NCI-H524 treated with DMSO at 0.1 percent for 48 hours (cell line): ENCODE measurements around the gene CHRNA1.

ENCODE experiments used
- DNase-seq: peaks from one replicate; lab custom pipeline; 2025; lab: John Stamatoyannopoulos, UW

CHRNA1 gene

DNA sequence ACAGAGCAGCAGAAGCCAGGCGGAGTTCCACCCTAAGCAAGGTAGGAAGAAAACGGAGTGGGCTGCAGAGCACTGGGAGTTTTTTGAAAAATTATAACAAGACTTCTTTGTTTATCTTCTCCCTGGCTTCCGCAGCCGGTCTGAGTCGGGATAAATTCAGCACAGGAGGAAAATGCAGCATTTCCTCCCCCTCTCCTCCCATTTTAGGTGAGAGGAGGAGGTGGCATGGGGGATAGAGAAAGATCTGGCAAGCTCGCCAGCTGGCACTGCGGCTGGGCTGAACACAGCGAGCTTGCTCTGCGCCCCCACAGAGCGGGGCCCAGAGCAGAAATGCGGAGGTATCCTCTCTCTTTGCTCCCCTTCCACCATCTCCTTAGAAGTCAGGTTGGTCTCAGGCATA, 17.7 kb upstream of the CHRNA1 start:
- no peak for DNase-seq

DNA sequence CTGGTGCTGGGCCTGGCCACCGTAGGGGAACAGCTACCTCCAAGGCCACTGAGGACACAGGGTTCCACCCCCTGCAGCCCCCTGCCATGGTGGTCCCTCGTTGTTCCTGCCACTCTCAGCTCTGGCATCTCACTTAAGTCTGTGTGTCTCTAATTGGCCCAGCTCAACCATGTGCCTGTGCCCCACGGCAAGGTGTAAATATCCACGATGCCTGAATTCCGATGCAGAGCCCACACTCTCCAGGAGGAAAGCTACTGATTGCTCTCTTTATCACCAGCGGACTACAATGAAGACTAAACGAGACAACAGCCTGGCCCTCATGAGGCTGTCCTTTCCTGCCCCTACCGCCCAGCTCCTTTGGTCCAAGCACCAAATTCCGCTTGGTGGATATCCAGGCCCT, 17.0 kb upstream of the CHRNA1 start:
- no peak for DNase-seq

DNA sequence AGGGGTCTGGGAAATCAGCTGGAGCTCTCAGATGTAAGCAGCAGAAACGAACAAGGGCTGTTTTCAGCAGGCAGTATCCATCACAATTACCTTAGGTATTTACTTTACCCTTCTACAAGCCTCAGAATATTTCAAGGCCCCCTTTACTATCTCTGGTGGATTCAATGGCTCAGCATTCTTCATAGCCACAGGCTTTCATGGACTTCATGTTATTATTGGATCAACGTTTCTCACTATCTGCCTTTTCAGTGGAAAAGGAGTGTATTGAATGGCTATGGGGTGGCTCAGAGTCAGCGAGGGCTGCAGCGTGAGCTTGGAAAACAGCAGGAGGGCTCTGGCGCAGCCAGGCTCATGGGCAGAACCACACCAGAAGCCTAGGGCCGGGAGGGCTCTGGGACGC, 16.6 kb upstream of the CHRNA1 start:
- DNase-seq = no peak

DNA sequence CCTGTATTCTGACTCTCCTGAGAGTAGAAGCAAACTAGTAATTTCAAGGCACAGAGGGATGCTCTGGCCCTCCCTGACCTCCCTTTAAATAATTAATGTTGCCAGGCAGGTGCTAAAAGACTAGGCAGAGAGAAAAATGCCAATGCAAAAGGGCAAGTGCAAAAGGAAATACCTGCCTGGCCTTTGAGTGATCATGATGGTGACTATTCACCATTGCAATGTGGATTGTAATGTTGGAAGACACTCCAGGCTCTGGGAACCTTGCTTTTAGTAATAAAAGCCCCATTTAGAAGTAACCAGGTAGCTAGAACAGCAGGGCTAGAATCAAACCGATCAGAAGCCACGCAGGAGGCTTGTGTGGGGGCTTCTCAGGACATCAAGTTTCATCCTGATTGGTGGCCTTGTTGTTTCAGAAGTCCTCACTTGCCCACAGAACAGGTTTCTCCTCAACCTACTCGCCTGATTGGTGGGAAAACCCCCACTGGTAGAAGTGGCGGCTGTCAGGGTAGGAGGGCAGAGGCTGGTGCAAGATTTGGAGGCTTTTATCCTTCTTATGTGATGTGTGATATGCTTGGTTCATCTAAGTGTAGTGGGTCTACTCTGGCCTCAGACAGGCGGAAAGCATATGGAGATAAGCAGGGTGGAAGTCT, 16.0 kb upstream of the CHRNA1 start:
- DNase-seq = no peak

DNA sequence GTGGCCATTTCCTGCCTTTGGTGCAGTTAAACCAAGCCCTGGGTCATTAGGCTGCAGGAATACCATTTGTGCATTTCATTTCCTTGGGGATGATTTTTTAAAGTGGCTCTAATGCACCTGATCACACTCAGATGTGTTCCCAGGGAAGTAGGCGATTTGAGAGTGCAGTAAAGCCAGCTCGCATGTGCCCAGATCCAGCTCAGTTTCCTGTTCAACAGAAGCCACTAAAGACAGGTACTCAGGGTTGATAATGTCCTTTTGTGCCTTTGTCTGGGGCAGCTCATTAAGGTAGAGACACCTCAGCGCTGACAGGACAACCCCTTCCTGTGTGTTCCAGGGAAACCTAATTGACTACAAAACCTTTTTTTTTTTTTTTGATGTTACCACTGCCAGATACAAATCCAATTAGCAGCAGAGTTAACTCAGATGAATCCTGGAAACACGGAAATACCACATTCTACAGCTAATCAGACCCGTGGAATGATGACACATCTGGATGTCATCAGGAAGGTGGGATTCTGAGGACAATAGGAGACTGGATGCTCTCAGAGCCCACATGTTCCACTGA, 15.2 kb upstream of the CHRNA1 start:
- DNase-seq = no peak

DNA sequence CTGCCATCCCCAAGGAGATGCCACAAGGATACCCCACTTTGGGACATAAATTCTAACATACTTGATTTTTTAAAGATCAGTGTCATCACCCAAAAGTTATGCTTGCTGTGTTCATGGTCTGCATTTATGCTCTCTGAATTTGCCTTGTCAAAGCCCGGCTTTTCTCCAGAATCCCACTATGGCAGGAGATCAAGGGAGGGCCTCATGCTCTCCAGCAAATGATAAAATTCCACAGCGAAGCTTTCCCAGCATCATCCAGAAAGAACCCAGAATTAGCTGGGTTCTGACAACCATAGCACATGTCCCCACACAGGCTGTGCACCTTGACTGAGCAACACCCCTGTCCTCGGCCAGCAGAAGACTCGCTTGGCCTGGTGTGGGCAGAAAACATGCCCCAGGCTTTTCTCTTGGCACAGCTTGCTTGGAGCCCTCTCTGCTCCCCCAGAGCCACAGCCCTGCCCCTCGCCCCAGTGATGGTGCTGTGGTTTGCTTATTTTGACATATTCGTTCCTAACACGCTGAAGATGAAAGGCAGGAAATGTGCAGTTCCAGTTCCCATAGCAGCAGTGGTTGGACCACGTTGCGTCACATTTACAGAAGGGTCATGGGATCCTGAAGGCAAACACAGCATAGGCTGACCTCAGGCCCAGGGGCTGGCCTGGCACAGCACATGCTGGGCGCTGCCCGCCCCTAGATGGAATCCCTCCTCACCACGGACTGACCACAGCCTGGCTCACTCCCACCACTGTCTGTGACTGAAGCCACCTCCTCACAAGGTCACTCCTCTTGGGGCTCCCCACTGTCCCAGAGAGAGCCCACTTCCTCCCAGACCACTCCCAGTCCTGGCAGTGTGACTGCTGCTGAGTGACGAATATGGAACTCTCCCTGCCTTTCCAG, 14.1 kb upstream of the CHRNA1 start:
- no peak for DNase-seq

DNA sequence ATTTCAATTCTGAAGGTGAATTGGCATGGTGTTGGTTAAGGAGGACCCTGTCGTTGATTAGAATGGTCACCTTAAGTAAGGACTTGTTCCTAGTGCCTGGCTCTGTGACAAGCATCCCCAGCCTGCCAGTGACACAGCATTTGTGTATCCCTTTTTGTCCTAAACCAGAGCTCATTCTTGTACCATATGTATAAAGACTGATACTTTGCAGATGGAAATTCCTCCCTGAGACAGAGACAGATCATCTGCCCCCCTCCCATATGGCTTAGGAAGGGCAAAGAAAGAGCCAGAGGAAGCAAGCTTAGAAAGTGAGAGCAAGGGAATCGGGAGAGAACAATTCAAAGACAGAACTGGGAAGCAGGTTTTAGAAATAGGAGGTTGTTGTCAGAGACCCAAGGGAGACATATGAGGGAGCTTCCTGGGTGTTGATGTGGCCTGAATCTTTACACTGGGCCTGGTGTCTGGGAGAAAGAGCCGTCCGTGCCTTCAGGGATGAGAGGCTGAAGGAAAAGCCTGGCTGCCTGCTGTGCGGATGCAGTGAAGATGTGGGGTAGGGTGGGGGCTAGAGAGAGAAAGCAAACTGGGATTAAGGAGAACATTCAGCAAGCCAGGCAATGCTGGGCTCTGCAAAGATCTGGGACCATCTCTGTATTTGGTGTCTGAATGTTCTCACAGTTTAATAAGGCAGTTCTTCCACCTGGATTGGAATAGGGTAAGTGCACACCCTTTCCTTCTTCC, 13.2 kb upstream of the CHRNA1 start:
- DNase-seq = no peak

DNA sequence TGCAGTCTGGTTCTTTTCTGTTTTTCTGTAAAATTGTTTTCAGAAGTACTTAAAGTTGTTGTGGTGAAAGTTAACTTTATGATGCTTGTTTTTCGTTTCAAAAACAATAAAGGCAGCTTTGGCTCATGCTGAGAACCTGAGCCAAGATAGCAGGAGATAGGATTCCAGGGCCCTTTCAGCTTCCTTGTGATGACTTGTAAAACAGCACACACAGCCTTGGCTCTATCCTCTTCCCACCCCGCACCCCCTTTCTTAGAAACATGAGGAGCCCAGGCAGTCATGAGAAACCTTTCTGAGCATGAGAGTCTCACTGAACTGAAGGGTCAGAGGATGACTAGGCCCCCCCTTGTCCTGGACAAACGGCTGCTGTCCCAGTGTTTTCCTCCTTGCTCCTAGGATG, 12.4 kb upstream of the CHRNA1 start:
- DNase-seq = no peak

DNA sequence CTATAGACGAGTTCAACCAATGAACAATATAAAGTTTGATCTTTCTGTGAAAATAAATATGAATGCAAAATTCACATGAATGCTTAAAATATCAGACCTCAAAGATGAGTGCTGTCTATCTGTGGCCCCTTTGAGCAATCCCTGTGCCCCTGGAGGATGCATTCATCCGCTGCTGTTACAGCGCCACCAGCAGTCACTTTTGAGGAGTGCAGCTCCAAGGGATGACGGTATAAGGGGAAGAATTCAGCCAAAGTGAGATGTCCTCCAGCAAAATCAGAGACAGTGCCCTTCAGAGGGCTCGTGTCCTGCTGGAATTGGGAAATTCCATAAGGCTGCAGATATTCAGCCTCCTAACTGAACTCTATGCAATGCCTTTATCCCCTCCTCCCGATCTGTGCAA, 12.0 kb upstream of the CHRNA1 start:
- no peak for DNase-seq

DNA sequence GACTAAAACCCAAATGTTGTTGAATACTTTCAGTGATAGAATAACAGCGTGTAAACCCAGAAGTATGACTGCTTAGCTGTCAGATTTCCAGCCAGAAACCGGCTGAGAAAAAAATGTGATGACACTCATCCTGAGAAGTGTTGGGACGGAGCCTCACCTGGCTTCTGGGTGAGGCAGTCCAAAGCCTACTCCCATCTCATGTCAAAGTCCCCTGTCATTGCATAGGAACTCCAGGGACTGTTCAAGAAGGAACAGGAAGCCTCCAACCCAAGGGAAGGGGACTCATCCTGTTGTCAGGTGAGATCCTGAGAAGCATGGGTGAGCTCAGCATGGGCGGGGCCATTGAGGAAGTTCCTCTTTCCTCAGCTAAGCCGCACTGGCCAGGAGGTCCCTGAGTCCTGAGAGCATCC, 11.3 kb upstream of the CHRNA1 start:
- DNase-seq = no peak

DNA sequence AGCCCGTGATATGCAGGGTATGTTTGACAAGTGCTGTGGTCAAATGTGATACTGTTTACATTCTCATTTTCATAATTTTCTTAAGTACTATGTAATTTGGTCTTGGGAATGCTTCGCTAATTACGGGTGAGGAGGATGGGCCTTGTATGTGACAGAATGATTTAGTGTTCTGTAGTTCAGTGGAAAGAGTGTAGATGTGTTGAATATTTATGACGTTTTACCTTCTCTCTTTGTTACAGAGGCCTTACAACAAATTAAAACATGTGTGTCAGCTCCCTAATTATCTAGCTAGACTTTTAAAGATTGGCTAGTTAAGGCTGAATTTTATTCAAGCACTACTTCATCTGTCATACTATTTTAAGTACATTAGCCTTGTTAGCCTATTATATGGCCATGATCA, 10.6 kb upstream of the CHRNA1 start:
- DNase-seq = no peak

DNA sequence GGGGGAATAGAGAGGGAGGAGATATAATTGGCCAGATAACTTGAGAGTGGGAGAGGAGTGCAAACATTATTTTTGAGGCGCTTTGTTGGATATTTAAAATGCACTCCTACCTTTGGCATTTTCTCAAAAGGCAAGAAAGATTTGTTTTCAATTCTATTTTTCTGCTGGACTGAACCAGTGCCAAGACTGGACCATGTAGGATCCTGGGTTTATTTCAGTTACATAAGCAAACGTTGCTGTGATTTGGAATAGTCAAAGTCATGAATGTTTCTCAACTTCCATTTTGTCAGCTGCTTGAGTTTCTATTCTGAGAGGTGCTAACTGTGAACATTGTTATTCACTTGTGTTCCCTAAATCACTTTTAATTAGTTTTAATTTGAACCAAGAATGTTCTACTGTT, 8.9 kb upstream of the CHRNA1 start:
- DNase-seq = no peak

DNA sequence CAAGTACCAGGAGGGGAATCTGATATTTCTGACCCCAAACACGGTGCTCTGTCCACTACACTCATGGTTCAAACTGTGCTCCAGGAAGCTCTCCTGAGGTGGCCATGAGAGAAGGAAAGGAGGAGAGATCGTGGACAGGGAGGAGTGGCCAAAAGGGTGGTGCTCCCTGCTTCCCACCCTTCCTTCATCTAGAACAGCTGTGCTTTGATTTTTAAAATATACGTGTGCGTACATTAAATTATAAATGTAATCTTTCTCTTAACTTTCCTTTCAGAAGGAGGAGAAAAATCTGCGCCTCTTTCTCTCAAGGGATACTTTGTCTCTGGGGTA, 8.2 kb upstream of the CHRNA1 start:
- no peak for DNase-seq

DNA sequence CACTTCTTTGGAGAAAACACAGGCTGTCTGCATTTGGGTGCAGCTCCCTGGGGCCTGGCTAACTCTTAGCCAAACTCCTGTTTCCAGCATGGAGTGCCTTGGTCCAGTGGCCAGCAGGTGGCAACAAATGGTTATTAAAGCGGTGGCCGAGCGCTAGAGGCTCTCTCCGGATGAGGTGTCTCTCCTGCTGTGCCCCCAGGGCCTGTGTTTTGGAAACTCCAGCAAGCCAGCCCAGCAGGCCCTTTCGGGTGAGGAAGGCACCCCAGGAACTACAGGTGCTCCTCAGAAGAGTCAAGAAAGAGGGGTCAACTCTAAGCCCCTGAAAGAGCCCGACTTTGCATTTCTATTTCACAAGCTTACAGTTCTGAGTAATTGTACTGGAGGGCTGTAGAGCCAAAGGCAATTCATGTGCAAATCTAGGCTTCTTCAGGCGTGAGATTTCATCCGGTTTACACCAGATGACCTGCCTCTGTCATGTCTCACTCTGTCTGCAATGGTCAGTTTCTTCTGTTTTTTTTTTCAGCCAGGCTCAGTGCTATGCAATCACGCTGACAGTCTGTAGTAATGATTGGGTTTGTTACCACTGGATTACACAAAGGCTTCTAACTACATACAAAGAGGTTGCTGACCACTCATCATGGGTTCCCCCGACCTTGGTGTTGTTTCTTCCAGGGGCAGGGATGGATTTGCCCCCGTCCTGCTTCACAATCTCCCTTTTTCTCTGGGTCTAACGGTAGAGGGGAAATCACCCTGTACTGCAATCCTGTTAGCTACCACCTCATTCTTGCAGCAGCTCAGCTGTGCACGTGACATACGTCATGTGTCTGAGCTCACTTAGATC, 7.6 kb upstream of the CHRNA1 start:
- no peak for DNase-seq

DNA sequence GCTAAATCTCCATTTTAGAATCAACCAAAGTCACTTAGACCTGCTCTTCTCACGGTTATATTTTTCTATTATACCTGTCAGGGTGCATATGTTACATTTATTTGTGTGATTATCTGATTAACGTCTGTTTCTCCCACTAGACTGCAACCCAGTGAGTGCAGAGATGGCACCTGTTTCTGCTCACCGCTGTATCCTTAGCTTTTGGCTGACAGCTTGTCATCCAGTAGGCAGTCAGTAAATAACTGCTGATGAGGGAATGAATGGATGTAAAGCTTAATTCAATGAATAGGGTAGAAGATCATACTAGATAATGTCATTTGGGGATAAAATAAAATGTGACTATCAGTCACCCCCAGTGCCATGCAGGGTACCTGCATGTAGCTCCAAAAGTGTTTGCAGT, 6.9 kb upstream of the CHRNA1 start:
- no peak for DNase-seq

DNA sequence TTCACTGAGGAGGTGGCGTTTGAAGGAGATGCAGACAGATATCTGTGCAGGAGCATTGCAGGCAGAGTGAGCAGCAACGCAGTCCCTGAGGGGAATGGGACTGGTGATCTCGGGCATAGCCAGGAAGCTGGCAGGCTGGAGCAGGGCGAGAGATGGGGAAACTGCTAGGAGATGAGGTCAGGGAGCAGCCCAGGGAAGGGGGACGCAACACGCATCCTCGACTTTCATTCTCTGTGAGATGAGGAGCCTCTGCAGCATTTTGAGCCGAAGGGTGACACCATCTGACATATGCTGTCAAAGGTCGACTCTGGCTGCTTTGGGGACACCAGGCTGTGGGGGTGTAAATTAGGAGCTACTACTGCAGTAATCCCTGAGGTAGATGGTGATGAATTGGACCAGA, 4.3 kb upstream of the CHRNA1 start:
- DNase-seq = no peak

DNA sequence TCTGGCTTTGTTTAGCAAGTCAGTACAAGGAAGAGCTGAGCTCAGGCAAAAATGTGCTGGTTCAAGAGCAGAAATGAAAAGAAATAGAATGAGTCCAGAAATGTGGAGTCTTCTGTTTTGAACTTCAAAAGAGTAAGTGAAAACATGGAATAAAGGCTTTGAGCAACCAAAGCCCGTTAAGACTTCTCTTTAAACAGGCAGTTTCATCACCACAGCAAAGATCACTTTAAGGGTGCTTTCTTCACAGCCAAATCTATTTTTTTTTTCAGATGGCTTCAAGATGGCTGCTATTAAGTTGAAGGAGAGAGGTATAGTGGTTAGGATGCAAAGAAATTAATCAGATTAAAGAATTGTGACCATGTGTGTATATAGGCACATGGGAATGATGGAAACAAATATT, 2.0 kb upstream of the CHRNA1 start:
- DNase-seq = no peak

DNA sequence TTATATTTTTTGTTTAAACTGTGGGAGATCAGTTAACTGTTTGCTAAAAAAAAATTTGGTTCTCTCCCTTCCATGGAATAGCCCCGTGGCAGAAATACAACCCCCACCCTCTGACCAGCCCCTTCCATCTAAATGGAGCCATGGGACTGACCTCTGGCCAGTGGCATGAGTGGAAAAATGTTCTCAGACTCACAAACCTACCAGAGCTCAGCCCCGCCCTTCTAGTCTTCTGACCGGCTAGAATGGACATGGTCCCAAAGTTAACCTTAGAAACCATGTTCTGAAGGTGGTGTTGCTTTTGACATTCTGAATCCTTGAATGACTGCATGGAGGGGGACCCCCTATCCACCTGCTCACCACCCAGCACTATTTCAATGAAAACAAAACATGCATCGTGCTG, 1.3 kb upstream of the CHRNA1 start:
- no peak for DNase-seq

DNA sequence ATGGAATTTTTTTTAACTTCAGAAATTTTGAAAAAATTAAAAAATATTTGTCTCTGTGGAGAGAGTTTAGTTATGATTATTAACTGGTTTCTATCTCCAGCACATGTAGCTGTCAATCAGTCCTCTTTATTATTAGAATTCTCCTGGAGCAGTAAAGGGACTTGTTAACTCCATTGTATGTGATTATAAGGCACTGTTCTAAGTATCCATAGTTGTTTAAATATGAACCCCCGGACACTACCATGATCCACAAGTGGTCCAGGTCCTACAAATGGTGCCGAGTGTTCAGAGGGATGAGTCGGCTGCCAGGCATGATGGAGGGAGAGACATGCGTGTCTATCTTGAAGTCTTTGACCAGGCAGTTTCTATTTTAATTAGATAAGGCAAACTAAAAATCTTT, 492 bp downstream of the CHRNA1 start:
- DNase-seq = no peak

DNA sequence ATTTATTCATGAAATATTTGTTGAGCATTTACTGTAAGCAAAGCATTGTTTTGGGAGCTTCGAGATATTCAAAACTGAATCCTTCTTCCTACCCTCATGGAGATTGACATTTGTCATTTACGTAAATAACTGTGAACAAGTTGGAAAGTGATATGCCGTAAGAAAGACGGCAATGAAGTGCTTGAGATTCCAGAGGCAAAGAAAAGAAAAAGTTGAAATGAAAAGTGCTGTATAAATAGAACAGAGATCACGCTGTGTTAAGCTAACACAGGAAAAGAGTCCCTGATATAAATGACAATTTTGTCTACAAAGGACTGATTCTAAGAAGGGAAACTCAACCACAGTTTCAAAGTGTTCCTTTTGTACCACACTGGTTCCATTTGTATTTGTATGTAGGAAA, 1.8 kb downstream of the CHRNA1 start:
- DNase-seq = no peak

DNA sequence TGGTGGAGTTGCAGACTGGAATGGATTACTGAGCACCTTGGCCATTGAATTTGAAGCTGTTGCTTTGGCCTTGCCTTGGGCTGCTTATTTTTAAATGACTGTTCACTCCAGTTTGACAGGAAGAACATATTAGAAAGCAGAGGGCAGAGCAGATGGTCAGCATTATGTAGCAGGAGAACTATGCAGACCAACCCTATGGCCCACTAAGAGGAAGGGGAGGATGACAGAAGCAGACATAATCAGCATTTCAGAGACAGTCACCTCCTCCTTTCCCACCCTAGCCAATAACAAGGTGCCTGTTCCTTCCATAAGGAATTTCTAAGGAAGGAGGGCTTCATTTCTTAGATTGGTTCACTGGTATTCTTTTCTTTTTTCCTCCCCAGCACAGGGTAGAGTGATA, 2.4 kb downstream of the CHRNA1 start:
- peak; percentile 87 for DNase-seq
